HG03159 (cell line): ENCODE measurements around the gene RPL13A.
"Not testable (repeated sequence)": the region's sequence is repeated elsewhere in the genome, so short reads cannot be mapped to it uniquely, and the experiment has no call there.

Source experiments
- ATAC-seq: cut with Tn5 transposase; IDR thresholded peaks from one replicate; pipeline ENCODE4 v1.9.1; 2021; ENCODE audit warnings: mild to moderate bottlenecking, moderate library complexity; ENCODE audit not compliant: unreplicated experiment

RPL13A gene

DNA sequence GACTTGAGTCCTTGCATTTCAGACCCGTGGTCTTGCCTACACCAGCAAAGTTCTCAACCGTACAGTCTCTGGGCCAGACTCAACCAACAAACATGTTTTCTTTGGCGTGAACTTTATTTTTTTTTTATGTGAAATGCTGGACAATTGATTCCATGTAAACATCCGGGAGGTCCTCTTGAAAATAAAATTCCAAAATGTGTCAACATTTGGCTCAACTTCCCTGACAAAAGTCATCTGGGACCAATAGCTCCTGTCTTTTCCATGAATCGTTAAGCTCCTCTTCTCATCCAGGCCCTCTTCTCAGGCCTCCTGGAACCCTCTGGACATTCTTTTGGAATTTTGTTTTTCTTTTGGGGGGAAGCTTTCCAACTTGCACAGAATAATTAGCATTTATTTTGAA, 31.6 kb upstream of the RPL13A start:
- ATAC-seq = no peak

- ATAC-seq = no peak
These were observed 31.1 kb upstream of the RPL13A start for GRCh38 chr19:49456326-49456725.

GRCh38 chr19:49458567-49458903, 28.9 kb upstream of the RPL13A start:
- no peak for ATAC-seq

GRCh38 chr19:49459388-49459787, 28.0 kb upstream of the RPL13A start:
- ATAC-seq = no peak

- not testable (repeated sequence) for ATAC-seq
These were observed 26.3 kb upstream of the RPL13A start for GRCh38 chr19:49461130-49461529.

DNA sequence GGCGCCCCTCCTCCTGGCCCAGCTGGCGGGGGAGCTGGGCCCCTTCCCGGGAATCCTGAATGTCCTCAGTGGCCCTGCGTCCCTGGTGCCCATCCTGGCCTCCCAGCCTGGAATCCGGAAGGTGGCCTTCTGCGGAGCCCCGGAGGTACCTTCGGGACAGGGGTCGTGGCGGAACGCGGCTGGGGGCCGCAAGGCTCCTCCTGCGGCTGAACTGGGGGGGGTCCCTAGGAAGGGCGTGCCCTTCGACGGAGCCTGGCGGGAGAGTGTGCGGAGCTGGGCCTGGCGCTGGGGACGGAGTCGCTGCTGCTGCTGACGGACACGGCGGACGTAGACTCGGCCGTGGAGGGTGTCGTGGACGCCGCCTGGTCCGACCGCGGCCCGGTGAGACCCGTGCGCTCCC, 25.8 kb upstream of the RPL13A start:
- ATAC-seq = no peak

GRCh38 chr19:49462492-49462891, 24.9 kb upstream of the RPL13A start:
- ATAC-seq = no peak

- ATAC-seq = no peak
These were observed 23.3 kb upstream of the RPL13A start for GRCh38 chr19:49463960-49464740.

- no peak for ATAC-seq
These were observed 22.0 kb upstream of the RPL13A start for GRCh38 chr19:49465371-49465770.

DNA sequence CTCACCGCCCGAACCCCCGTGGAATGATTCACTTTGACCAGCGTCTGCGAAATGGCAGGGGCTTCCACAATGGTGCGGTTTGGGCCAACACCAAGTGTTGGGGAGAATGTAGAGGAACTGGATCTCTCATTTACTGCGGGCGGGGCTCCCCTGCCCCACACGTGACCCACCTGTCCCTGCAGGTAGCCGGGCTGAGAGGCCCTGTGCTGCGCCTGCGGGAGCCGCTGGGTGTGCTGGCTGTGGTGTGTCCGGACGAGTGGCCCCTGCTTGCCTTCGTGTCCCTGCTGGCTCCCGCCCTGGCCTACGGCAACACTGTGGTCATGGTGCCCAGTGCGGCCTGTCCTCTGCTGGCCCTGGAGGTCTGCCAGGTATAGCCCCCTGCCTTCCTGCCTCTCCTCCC, 19.2 kb upstream of the RPL13A start:
- ATAC-seq = no peak

DNA sequence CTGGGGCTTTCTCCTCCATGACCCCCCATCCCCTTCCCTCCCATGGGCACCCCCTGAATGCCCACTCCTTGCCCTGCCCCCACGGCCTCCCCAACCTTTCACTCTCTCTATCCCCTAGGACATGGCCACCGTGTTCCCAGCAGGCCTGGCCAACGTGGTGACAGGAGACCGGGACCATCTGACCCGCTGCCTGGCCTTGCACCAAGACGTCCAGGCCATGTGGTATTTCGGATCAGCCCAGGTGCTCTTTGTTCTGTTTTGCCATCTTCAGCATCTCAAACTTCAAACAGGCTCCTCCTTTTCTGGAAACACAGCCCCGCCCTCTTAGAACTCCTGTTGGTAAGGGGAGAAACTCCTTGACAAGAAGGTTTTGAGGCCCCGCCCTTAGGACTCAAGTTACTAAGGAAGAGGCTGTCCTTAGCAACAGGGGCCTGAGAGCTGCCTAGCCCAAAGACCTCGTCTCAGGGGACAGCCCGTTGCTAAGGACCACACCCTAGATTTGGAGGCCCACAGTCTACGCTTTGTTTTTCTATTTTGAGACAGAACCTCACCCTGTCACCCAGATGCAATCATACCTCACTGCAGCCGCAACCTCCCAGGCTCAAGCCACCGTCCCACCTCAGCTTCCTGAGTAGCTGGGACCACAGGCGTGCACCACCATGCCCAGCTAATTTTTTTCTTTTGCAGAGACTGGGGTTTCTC, 18.5 kb upstream of the RPL13A start:
- peak; percentile 57 for ATAC-seq

DNA sequence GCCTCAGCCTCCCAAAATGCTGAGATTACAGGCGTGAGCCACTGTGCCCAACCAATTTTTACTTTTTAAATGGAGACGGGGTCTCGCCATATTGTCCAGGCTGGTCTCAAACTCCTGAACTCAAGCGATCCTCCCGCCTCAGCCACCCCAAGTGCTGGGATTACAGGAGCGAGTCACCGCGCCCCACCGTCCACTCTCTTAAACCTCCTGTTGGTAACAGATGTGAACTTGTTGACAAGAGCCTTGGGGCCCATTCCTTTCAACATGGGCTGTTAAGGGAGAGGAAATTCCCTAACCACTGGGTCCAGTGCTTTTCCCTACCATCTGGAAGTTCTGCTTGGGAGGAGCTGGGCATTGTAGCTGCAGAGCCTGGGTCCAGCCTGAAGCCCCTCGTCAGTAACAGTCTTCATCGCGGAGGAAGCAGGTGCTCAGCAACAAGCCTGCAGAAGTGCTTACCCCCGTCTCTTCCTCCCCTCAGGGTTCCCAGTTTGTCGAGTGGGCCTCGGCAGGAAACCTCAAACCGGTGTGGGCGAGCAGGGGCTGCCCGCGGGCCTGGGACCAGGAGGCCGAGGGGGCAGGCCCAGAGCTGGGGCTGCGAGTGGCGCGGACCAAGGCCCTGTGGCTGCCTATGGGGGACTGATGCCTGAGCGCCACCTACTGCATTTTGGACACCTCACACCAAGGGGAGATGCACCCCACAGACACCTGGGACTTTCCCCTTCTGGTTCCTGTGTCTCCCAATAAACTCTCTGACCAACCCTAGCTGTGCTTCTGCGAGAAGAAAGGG, 17.4 kb upstream of the RPL13A start:
- no peak for ATAC-seq

DNA sequence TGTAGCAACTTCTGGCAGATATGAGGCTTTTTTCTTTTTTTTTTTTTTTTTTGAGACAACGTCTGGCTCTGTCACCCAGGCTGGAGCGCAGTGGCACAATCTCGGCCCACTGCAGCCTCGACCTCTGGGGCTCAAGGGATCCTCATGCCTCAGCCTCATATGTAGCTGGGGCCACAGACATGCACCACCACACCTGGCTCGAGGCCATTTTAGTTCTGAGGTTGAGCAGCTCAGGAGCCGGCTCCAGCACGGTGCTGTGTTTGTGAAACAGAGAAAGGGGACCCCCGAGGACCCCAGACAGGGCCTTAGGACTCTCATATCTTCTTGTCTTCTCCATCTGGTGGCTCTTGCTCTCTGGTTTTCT, 16.8 kb upstream of the RPL13A start:
- ATAC-seq = no peak

DNA sequence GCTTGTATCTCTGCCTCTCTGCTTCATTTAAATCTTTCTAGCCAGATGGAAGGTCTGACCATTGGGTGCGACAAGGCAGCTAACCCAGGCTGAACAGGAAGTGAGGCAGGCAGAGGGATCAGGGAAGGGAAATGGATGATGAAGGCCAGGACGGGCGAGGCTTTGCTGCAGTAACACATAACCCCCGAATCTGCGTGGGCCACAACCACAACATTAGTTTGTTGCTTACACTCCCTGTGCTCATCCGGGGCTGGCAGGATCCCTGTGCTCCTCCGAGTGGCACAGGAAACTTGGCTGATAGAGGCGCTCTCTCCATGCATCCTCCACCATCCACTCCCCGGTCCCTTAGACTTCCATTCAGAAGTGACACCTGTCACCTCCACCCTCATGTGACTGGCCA, 14.5 kb upstream of the RPL13A start:
- ATAC-seq = no peak

- not testable (repeated sequence) for ATAC-seq
These were observed 13.9 kb upstream of the RPL13A start for GRCh38 chr19:49473501-49473867.

- ATAC-seq = no peak
These were observed 13.4 kb upstream of the RPL13A start, which contains the start of gene FLT3LG for GRCh38 chr19:49473868-49474541. Gene FLT3LG (plus strand): TSS chr19:49474215. CDS start chr19:49474640, 425 bp downstream.

GRCh38 chr19:49474542-49474924, 12.9 kb upstream of the RPL13A start:
- ATAC-seq = no peak

DNA sequence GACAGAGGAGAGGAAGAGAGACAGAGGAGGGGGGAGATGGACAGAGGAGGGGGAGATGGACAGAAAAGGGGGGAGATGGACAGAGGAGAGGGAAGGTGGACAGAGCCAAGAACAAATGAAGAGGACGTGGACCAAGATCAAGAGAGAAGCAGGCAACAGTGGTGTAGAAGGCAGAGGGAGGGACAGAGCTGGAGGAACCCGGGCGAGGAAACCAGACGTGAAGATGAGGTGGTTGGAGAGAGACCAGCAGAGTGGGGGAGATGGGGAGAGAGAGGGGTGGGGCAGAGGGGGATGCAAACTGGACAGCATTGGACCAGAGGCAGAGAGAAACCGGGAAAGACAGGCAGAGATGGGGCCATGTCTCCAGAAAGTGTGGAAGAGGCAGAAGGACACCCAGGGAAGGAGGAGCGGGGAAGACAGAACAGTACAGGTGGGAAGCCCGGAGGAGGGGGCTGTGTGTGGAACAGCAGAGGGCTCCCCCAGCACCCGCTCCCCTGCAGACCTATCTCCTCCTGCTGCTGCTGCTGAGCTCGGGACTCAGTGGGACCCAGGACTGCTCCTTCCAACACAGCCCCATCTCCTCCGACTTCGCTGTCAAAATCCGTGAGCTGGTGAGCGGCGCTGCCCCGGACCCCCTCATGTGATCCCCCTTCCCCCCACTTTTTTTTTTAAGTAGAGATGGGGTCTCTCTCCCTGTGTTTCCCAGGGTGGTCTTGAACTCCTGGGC, 12.1 kb upstream of the RPL13A start:
- ATAC-seq = no peak

DNA sequence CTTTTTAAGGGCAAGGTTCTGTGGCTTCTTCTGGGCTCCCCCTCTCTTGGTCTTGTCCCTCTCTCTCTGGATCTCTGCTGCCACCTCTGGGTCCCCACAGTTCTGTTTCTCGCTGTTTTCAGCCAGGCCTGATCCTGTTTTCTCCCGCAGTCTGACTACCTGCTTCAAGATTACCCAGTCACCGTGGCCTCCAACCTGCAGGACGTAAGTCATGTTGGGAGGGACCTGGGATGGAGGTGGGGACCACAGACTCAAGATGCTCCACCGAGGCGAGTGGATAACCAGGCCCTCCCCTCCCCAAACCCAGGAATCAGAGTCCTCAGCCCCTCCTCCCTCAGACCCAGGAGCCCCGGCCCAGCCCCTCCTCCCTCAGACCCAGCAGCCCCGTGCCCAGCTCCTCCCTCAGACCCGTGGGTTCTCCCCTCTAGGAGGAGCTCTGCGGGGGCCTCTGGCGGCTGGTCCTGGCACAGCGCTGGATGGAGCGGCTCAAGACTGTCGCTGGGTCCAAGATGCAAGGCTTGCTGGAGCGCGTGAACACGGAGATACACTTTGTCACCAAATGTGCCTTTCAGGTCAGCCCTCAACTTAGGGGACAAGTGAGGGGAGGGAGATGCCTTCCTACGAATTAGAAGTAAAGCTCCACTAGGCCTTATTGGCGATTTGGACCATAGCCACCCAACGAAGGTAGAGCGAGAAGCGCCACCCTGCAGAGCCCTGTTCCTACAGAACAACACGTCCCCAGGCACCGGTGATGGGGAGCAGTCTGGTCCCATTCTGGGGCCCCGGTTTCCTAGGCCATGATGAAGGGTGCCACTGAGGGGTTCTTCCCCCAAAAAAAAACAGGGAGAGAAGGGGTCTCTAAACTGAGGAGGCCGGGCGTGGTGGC, 11.2 kb upstream of the RPL13A start:
- no peak for ATAC-seq
